ENCODE data around the gene PLCL1.

Gene PLCL1

DNA sequence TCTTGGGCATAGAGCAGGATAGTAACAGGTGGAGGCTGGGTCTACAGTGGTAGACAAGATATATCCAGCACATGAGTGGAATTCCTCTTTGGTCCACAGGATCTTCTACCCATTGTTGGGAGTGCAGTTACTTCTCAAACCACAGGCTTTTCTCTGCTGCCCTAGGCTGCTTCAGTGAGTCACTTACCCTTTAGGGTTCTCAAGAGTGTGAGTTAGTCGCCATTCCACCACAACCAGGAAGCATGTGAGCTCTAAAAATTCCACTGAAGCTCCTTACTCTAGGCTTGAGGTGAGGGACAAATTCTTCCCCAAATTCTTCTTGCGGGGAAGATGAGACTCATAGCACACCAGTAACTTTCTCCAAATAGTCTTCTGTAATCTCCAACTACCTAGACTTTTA is 189.4 kb downstream of the PLCL1 start:
- Histone ChIP-seq H4K20me1 (no peaks in the 10 kb centered on the region), H3K4me2 (no peak overlapping the region; a peak in 1 of 22 replicates), H3K9me3 (replicated peaks in 1 of 11) (peaks cover 0 to 4% (median 0%) of the 10 kb centered on the region in 11 experiments; a peak in 1 of 22 replicates), H3K27ac (no peak overlapping the region), H3K9ac (no peak overlapping the region), H3K4me3 (no peak overlapping the region), H3K36me3 (no peaks in the 10 kb centered on the region), H3K27me3 (no peaks in the 10 kb centered on the region), H3K4me1 (peaks cover 0 to 17% (median 0%) of the 10 kb centered on the region in 10 experiments; a peak in 3 of 20 replicates)
- no peak for TF ChIP-seq Cebpa-rat (IDR thresholded peaks at IDR 0.05)

GRCh38 chr2:197994751-197995150 is 190.4 kb downstream of the PLCL1 start:
- peaks cover 0 to 17% (median 0%) of the 10 kb centered on the region in 10 experiments; a peak in 3 of 20 replicates for H3K4me1 ChIP-seq
- H3K9ac ChIP-seq: no peak overlapping the region
- no peaks in the 10 kb centered on the region for H4K20me1 ChIP-seq
- H3K36me3 ChIP-seq: no peaks in the 10 kb centered on the region
- H3K27me3 ChIP-seq: no peaks in the 10 kb centered on the region
- TF ChIP-seq Cebpa-rat (IDR thresholded peaks at IDR 0.05): no peak
- no peak overlapping the region for H3K4me3 ChIP-seq
- H3K9me3 ChIP-seq (replicated peaks in 1 of 11): peaks cover 0 to 4% (median 0%) of the 10 kb centered on the region in 11 experiments; a peak in 1 of 22 replicates
- H3K27ac ChIP-seq: no peak overlapping the region
- H3K4me2 ChIP-seq: no peak overlapping the region

GRCh38 chr2:197996583-197996982 is 192.2 kb downstream of the PLCL1 start:
- Histone ChIP-seq H3K27me3 (no peaks in the 10 kb centered on the region), H3K36me3 (no peaks in the 10 kb centered on the region), H3K4me1 (peaks cover 0 to 9% (median 0%) of the 10 kb centered on the region in 10 experiments; a peak in 3 of 20 replicates), H3K9me3 (replicated peaks in 1 of 11) (no peaks in the 10 kb centered on the region), H4K20me1 (no peaks in the 10 kb centered on the region), H3K4me3 (no peak overlapping the region), H3K4me2 (no peak overlapping the region), H3K9ac (no peak overlapping the region), H3K27ac (no peak overlapping the region)
- no peak for TF ChIP-seq Cebpa-rat (IDR thresholded peaks at IDR 0.05)

DNA sequence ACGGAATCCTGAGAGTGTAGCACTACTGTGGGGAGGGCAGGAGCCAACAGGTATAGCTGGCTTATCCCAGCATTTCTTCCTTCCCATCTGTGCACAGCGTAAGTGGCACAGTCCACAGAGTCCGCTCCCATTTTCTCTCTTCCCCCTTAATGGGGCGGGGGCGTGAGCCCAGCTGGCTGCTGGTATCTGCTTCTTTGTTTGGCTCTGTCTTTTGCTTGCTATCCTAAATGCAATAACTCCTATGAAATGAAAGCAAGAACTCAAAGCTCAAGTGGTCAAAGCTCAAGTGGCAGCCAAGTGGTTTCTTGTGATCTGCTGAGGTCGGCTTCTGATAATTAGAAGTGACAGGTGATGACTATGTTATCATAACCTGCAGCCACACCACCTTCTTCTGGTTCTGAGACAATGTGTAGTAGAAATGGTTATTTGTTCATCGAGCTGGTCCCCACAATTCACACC is 192.7 kb downstream of the PLCL1 start:
- Histone ChIP-seq H4K20me1 (no peaks in the 10 kb centered on the region), H3K4me2 (no peak overlapping the region), H3K4me1 (peaks cover 0 to 8% (median 0%) of the 10 kb centered on the region in 10 experiments; a peak in 2 of 20 replicates), H3K36me3 (no peaks in the 10 kb centered on the region), H3K9ac (no peak overlapping the region), H3K9me3 (replicated peaks in 1 of 11) (no peaks in the 10 kb centered on the region), H3K4me3 (no peak overlapping the region), H3K27ac (no peak overlapping the region), H3K27me3 (no peaks in the 10 kb centered on the region)
- no peak for TF ChIP-seq Cebpa-rat (IDR thresholded peaks at IDR 0.05)

DNA sequence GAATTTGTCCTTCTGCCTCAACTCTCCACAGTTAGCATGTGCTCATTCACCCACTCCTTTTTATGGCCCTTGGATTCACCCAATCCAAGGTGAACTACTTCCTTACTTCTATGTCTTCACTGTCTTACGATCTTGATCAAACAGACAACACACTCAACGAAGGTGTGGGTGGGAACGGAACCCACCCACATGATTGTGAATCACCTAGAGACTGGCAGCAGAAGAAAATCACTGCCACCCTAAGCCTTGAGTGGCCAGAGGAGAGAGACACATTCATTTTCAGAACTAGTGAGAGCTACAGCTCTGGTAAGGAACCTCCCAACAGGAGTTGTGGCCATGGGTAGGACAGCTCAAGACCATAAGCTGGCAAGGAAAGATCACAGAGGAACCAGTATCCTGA is 194.3 kb downstream of the PLCL1 start:
- TF ChIP-seq Cebpa-rat (IDR thresholded peaks at IDR 0.05): no peak
- no peak overlapping the region for H3K27ac ChIP-seq

DNA sequence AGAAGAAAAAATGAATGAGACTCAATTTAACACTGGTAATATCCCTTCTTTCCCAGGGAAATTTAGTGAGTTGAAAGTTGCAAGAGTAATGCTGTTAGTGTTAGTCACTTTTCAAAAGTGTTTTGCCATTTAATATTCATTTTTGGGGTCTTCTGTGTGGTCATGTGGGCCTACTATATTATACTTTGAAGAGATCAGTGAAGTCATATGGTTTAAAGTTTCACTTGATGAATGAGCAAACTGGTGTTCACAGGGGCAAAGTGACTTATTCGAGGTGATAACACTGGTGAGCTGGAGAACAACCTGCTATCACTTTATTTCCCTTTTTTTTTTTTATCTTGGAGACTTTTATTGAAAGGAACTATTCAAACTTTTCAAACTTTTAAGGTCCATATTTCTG is 196.0 kb downstream of the PLCL1 start:
- no peaks in the 10 kb centered on the region for H3K36me3 ChIP-seq
- H3K4me1 ChIP-seq: peaks cover 0 to 14% (median 0%) of the 10 kb centered on the region in 10 experiments; a peak in 2 of 20 replicates
- H3K27ac ChIP-seq: no peak overlapping the region
- no peak overlapping the region for H3K4me2 ChIP-seq
- TF ChIP-seq Cebpa-rat (IDR thresholded peaks at IDR 0.05): no peak
- no peaks in the 10 kb centered on the region for H3K27me3 ChIP-seq
- no peak overlapping the region for H3K9ac ChIP-seq
- H4K20me1 ChIP-seq: no peaks in the 10 kb centered on the region
- no peaks in the 10 kb centered on the region for H3K9me3 ChIP-seq (replicated peaks in 1 of 11)
- H3K4me3 ChIP-seq: no peak overlapping the region

More for the DNA sequence above, 194.3 kb downstream of the PLCL1 start:
- Histone ChIP-seq H3K9me3 (replicated peaks in 1 of 11) (no peaks in the 10 kb centered on the region), H4K20me1 (no peaks in the 10 kb centered on the region), H3K27me3 (no peaks in the 10 kb centered on the region), H3K4me1 (peaks cover 0 to 8% (median 0%) of the 10 kb centered on the region in 10 experiments; a peak in 2 of 20 replicates), H3K9ac (no peak overlapping the region), H3K4me2 (no peak overlapping the region), H3K4me3 (no peak overlapping the region), H3K36me3 (no peaks in the 10 kb centered on the region)

GRCh38 chr2:198004173-198004572 is 199.8 kb downstream of the PLCL1 start:
- H3K4me3 ChIP-seq: no peak overlapping the region
- no peaks in the 10 kb centered on the region for H3K27me3 ChIP-seq
- no peak overlapping the region for H3K4me2 ChIP-seq
- H3K4me1 ChIP-seq: peaks cover 0 to 10% (median 0%) of the 10 kb centered on the region in 10 experiments; a peak in 2 of 20 replicates
- H4K20me1 ChIP-seq: no peaks in the 10 kb centered on the region
- no peaks in the 10 kb centered on the region for H3K9me3 ChIP-seq (replicated peaks in 1 of 11)
- H3K36me3 ChIP-seq: no peaks in the 10 kb centered on the region
- no peak overlapping the region for H3K9ac ChIP-seq
- no peak overlapping the region for H3K27ac ChIP-seq
- no peak for TF ChIP-seq Cebpa-rat (IDR thresholded peaks at IDR 0.05)

- H3K4me1 ChIP-seq: peaks cover 0 to 10% (median 0%) of the 10 kb centered on the region in 10 experiments; a peak in 2 of 20 replicates
- H3K27ac ChIP-seq: no peak overlapping the region
- no peaks in the 10 kb centered on the region for H4K20me1 ChIP-seq
- H3K4me2 ChIP-seq: peak overlapping the region in 2 of 11 experiments; percentile 24 to 35; a peak in 4 of 22 replicates
- no peak for TF ChIP-seq Cebpa-rat (IDR thresholded peaks at IDR 0.05)
- H3K9ac ChIP-seq: no peak overlapping the region
- no peaks in the 10 kb centered on the region for H3K27me3 ChIP-seq
- no peak overlapping the region for H3K4me3 ChIP-seq
- no peaks in the 10 kb centered on the region for H3K9me3 ChIP-seq (replicated peaks in 1 of 11)
- H3K36me3 ChIP-seq: no peaks in the 10 kb centered on the region
These were observed 200.8 kb downstream of the PLCL1 start for GRCh38 chr2:198004921-198005829.

GRCh38 chr2:198006733-198007132 is 202.3 kb downstream of the PLCL1 start:
- H3K27ac ChIP-seq: no peak overlapping the region
- no peak overlapping the region for H3K9ac ChIP-seq
- no peak for TF ChIP-seq Cebpa-rat (IDR thresholded peaks at IDR 0.05)
- no peak overlapping the region for H3K4me3 ChIP-seq
- peaks cover 0 to 10% (median 0%) of the 10 kb centered on the region in 10 experiments; a peak in 2 of 20 replicates for H3K4me1 ChIP-seq
- H4K20me1 ChIP-seq: no peaks in the 10 kb centered on the region
- H3K36me3 ChIP-seq: no peaks in the 10 kb centered on the region
- no peaks in the 10 kb centered on the region for H3K27me3 ChIP-seq
- H3K9me3 ChIP-seq (replicated peaks in 1 of 11): peaks cover 0 to 5% (median under 1%) of the 10 kb centered on the region in 11 experiments; a peak in 10 of 22 replicates
- H3K4me2 ChIP-seq: no peak overlapping the region
